Measurements from ENCODE around the gene EXT2. TPM values are rescaled to one million over a fixed set of nuclear protein-coding genes. Genes with fewer than 3 reads are reported as not detected.

Gene EXT2
- total RNA-seq, 4 donors from 2014 or later: 20.4 to 24.8 (median 23.1) TPM

GRCh38 chr11:44104481-44105294 lies 9.2 kb downstream of the EXT2 start:
- intact Hi-C loops (cut with DNase I; ENCODE audit: low total_unique reads): no loop called here

GRCh38 chr11:44108260-44108659 lies 12.8 kb downstream of the EXT2 start:
- Histone ChIP-seq H3K4me3 (no peak overlapping the region), H3K27me3 (no peaks in the 10 kb centered on the region), H3K36me3 (peaks cover 0 to 21% of the 10 kb centered on the region in 2 donors), H3K4me1 (peaks cover 21 to 26% of the 10 kb centered on the region in 2 donors), H3K9me3 (no peaks in the 10 kb centered on the region), H3K27ac (no peak overlapping the region)
- intact Hi-C loops (cut with DNase I; ENCODE audit: low total_unique reads) (no loop called here), in situ Hi-C loops (cut with MboI; ENCODE audit: low sequenced_read_pairs in 4 of 4) (loop anchor here in 1 of 4 donors (10.0 to 25.0 kb wide), 2 partner anchors 179 to 427 kb away; no protein-coding TSS in a partner anchor)
- ATAC-seq: no peak
- TF ChIP-seq POLR2A (IDR thresholded peaks at IDR 0.05) (no peak), CTCF (IDR thresholded peaks at IDR 0.05 in 4 of 5, conservative IDR thresholded peaks at IDR 0.05 in 1 of 5) (no peak)
- no peak for DNase-seq

More at GRCh38 chr11:44104481-44105294, 9.2 kb downstream of the EXT2 start:
- no peak for ATAC-seq
- H3K27ac ChIP-seq: no peak overlapping the region
- TF ChIP-seq POLR2A (IDR thresholded peaks at IDR 0.05): no peak
- no peak for TF ChIP-seq CTCF (IDR thresholded peaks at IDR 0.05 in 4 of 5, conservative IDR thresholded peaks at IDR 0.05 in 1 of 5)
- in situ Hi-C loops (cut with MboI; ENCODE audit: low sequenced_read_pairs in 4 of 4): loop anchor here in 1 of 4 donors (10.0 to 25.0 kb wide), 2 partner anchors 183 to 430 kb away; no protein-coding TSS in a partner anchor
- H3K4me3 ChIP-seq: no peak overlapping the region
- H3K4me1 ChIP-seq: peaks cover 4 to 14% of the 10 kb centered on the region in 2 donors
- no peaks in the 10 kb centered on the region for H3K9me3 ChIP-seq
- no peak for DNase-seq
- H3K27me3 ChIP-seq: no peaks in the 10 kb centered on the region
- H3K36me3 ChIP-seq: peaks cover 0 to 20% of the 10 kb centered on the region in 2 donors

- peak; percentile 27 to 50 for ATAC-seq
- no peaks in the 10 kb centered on the region for H3K27me3 ChIP-seq
- H3K4me1 ChIP-seq: peaks cover 29 to 43% of the 10 kb centered on the region in 2 donors
- no peak overlapping the region for H3K27ac ChIP-seq
- TF ChIP-seq POLR2A (IDR thresholded peaks at IDR 0.05) (no peak), CTCF (IDR thresholded peaks at IDR 0.05 in 4 of 5, conservative IDR thresholded peaks at IDR 0.05 in 1 of 5) (peak; percentile 56 to 80 (median 67))
- in situ Hi-C loops (cut with MboI; ENCODE audit: low sequenced_read_pairs in 4 of 4) (loop anchor here in 1 of 4 donors (25.0 kb wide), 1 partner anchor 177 kb away; no protein-coding TSS in a partner anchor), intact Hi-C loops (cut with DNase I; ENCODE audit: low total_unique reads) (loop anchor here (2.0 to 10.0 kb wide), 3 partner anchors 15 to 1625 kb away; partner anchors contain the start of gene EXT2)
- peaks cover 0 to 28% of the 10 kb centered on the region in 2 donors for H3K36me3 ChIP-seq
- peak; percentile 20 to 50 for DNase-seq
- no peak overlapping the region for H3K4me3 ChIP-seq
- H3K9me3 ChIP-seq: no peaks in the 10 kb centered on the region
These were observed 14.8 kb downstream of the EXT2 start for GRCh38 chr11:44110231-44110679.

- intact Hi-C loops (cut with DNase I; ENCODE audit: low total_unique reads): loop anchor here (5.0 to 10.0 kb wide), 2 partner anchors 130 to 1623 kb away; no protein-coding TSS in a partner anchor
- TF ChIP-seq POLR2A (IDR thresholded peaks at IDR 0.05): no peak
- no peak for TF ChIP-seq CTCF (IDR thresholded peaks at IDR 0.05 in 4 of 5, conservative IDR thresholded peaks at IDR 0.05 in 1 of 5)
- no peaks in the 10 kb centered on the region for H3K27me3 ChIP-seq
- peak in 1 of 2 donors; percentile 33 for DNase-seq
- no peak overlapping the region for H3K4me3 ChIP-seq
- H3K4me1 ChIP-seq: peaks cover 38 to 57% of the 10 kb centered on the region in 2 donors
- H3K9me3 ChIP-seq: no peaks in the 10 kb centered on the region
- in situ Hi-C loops (cut with MboI; ENCODE audit: low sequenced_read_pairs in 4 of 4): loop anchor here in 1 of 4 donors (25.0 kb wide), 1 partner anchor 175 kb away; no protein-coding TSS in a partner anchor
- peaks cover 0 to 40% of the 10 kb centered on the region in 2 donors for H3K36me3 ChIP-seq
- H3K27ac ChIP-seq: peak overlapping the region; percentile 51 to 81 (median 64)
- ATAC-seq: peak in 1 of 2 donors; percentile 62
These were observed 16.8 kb downstream of the EXT2 start for GRCh38 chr11:44112091-44112821.
